ENCODE data around the gene LBR. TPM values are rescaled to one million over a fixed set of nuclear protein-coding genes. Genes with fewer than 3 reads are reported as not detected.

The LBR gene
- total RNA-seq (140 TPM), polyA plus RNA-seq (100 to 1,000 TPM; 123 to 175 (median 145) TPM)

DNA sequence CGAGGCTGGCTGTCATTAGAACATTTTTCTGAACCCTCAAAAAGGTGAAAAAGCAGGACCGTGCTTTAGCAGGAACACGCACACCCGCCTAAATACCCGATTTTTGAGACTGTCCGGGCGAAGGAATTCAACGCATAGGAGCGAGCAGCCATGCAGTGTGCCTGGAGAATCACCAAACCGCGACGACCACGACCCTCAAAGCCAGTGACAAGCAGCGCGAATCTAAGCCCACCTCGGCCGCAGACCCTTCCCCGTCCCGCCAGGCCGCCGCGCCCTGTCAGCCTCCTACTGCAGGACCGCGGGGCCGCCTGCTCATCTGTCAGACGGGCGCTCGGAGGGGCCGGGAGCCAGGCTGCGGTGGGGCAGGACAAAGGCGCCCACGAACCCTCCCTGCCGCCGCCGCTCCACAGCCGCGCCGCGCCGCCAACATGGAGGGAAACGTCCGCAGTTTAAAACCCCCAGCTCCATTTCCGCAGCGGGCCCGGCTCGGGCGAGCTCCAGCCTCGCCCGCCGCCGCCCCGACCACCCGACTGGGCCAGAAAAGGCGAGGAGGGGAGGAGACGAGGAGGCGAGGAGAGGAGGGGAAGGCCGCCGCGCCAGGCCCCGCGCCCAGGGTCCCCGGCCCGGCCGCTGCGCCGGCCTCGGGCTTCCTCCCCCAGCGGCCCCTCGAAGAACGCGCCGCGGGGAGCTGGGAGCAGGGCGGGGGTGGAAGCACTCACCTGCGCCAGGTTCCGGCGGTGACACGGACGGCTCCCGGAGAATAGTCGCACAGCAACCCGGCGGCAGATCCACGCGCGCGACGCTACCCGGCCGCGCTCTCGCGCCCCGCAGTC is at the start of gene LBR:
Gene LBR, minus strand, starts transcription at position 804 of the 833 bp plus-strand sequence. CDS start 3,963 bp downstream, outside the sequence.
- DNase-seq (peak in 2 of 3 donors; percentile 21 to 49), ATAC-seq (ENCODE audit: low read depth in 2 of 2) (peak in 1 of 2 donors; percentile 3)
- peaks cover 34 to 58% (median 51%) of the 10 kb centered on the region in 4 donors for H3K4me1 Mint-ChIP-seq
- H3K27ac ChIP-seq (ENCODE audit: insufficient read depth, low read length, poor library complexity, severe bottlenecking) = peak within 1 kb of the TSS; percentile 94
- peak within 1 kb of the TSS; percentile 92 to 98 (median 96) for H3K4me3 Mint-ChIP-seq
- peak within 1 kb of the TSS; percentile 91 to 97 (median 95) for H3K27ac Mint-ChIP-seq
- peaks cover 52% of the 10 kb centered on the region for H3K4me1 ChIP-seq (ENCODE audit: control insufficient read depth, insufficient read depth, low read length, poor library complexity, severe bottlenecking)
- H3K9me3 ChIP-seq (ENCODE audit: control insufficient read depth in 2 of 2, low read length in 2 of 2) = no peaks in the 10 kb centered on the region
- H3K36me3 Mint-ChIP-seq = peaks cover 10% of the 10 kb centered on the region
- H3K27me3 Mint-ChIP-seq = peaks cover 8% of the 10 kb centered on the region
- peaks cover 8% of the 10 kb centered on the region for H3K36me3 ChIP-seq (ENCODE audit: control insufficient read depth, insufficient read depth, low read length)
- no peaks in the 10 kb centered on the region for H3K9me3 Mint-ChIP-seq
- no peaks in the 10 kb centered on the region for H3K27me3 ChIP-seq (ENCODE audit: control insufficient read depth, insufficient read depth, low read length)
- peak within 1 kb of the TSS; percentile 93 for H3K4me3 ChIP-seq (ENCODE audit: low read depth, low read length)

DNA sequence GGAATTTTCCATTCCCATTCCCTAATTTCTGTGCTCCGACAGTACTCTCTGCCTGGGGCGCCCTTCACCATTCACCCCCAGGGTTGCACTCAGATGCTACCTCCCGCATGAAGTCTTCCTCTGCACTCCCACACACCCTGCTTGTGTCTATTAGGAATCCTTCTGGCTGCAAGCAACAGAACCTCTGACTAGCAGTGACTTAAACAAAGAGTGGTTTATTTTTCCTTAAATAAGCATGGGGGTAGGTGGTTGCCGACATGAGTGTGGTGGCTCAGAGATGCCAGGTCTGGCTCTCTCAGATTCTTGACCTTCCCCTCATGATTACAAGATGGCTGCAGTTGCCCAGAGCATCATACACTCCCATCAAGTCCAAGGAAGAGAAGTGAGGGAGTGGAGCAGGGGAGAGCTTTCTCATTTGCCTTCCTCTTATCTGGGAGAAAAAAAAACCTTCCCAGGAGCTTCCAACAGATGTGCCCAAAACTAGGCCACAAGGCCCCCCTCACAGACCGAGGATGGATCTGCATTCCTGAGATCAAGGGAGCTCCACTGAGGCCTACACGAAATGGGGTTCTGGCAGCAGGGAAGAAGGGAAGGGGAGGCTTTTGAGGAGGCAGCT is 49.6 kb upstream of the LBR start:
- no peak overlapping the region for H3K27ac ChIP-seq (ENCODE audit: insufficient read depth, low read length, poor library complexity, severe bottlenecking)
- Mint-ChIP-seq H3K4me1 (peaks cover 17 to 45% (median 26%) of the 10 kb centered on the region in 4 donors), H3K27ac (peak overlapping the region; percentile 42 to 76 (median 65)), H3K9me3 (no peaks in the 10 kb centered on the region), H3K36me3 (no peaks in the 10 kb centered on the region), H3K4me3 (peak overlapping the region in 3 of 4 donors; percentile 1 to 39 (median 17)), H3K27me3 (peaks cover 11% of the 10 kb centered on the region)
- H3K4me3 ChIP-seq (ENCODE audit: low read depth, low read length) = no peak overlapping the region
- H3K27me3 ChIP-seq (ENCODE audit: control insufficient read depth, insufficient read depth, low read length) = no peaks in the 10 kb centered on the region
- no peaks in the 10 kb centered on the region for H3K9me3 ChIP-seq (ENCODE audit: control insufficient read depth in 2 of 2, low read length in 2 of 2)
- ATAC-seq (ENCODE audit: low read depth in 2 of 2) (no peak), DNase-seq (no peak)
- peaks cover 19% of the 10 kb centered on the region for H3K4me1 ChIP-seq (ENCODE audit: control insufficient read depth, insufficient read depth, low read length, poor library complexity, severe bottlenecking)
- H3K36me3 ChIP-seq (ENCODE audit: control insufficient read depth, insufficient read depth, low read length) = no peaks in the 10 kb centered on the region

DNA sequence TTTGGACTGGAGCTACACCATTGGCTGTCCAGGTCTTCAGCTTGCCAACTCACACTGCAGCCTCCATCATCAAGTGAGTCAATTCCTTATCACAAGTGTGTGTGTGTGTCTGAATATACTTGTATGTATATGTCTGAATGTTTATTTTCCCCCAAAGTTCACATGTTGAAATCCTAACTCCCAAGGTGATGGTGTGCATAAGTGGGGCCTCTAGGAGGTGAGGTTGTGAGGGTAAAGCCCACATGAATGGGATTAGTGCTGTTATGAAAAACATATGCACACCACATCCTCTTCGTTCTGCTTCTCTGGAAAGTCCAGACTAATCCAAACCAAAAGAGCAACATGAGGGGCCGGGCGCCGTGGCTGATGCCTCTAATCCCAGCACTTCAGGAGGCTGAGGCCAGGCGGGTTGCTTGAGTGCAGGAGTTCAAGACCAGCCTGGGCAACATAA is 48.7 kb upstream of the LBR start:
- peak overlapping the region; percentile 3 to 78 (median 42) for H3K27ac Mint-ChIP-seq
- H3K9me3 Mint-ChIP-seq = no peaks in the 10 kb centered on the region
- no peak for DNase-seq
- H3K9me3 ChIP-seq (ENCODE audit: control insufficient read depth in 2 of 2, low read length in 2 of 2) = no peaks in the 10 kb centered on the region
- H3K27me3 ChIP-seq (ENCODE audit: control insufficient read depth, insufficient read depth, low read length) = no peaks in the 10 kb centered on the region
- no peak overlapping the region for H3K4me3 ChIP-seq (ENCODE audit: low read depth, low read length)
- peaks cover 19% of the 10 kb centered on the region for H3K4me1 ChIP-seq (ENCODE audit: control insufficient read depth, insufficient read depth, low read length, poor library complexity, severe bottlenecking)
- H3K27me3 Mint-ChIP-seq = peaks cover 11% of the 10 kb centered on the region
- no peak overlapping the region for H3K27ac ChIP-seq (ENCODE audit: insufficient read depth, low read length, poor library complexity, severe bottlenecking)
- ATAC-seq (ENCODE audit: low read depth in 2 of 2) = no peak
- H3K4me3 Mint-ChIP-seq = peak overlapping the region in 1 of 4 donors; percentile 54
- no peaks in the 10 kb centered on the region for H3K36me3 ChIP-seq (ENCODE audit: control insufficient read depth, insufficient read depth, low read length)
- no peaks in the 10 kb centered on the region for H3K36me3 Mint-ChIP-seq
- H3K4me1 Mint-ChIP-seq = peaks cover 17 to 45% (median 26%) of the 10 kb centered on the region in 4 donors

GRCh38 chr1:225476100-225476511 is 48.3 kb upstream of the LBR start:
- H3K27me3 Mint-ChIP-seq = peaks cover 8% of the 10 kb centered on the region
- DNase-seq (no peak), ATAC-seq (ENCODE audit: low read depth in 2 of 2) (no peak)
- peaks cover 17 to 46% (median 26%) of the 10 kb centered on the region in 4 donors for H3K4me1 Mint-ChIP-seq
- H3K4me1 ChIP-seq (ENCODE audit: control insufficient read depth, insufficient read depth, low read length, poor library complexity, severe bottlenecking) = peaks cover 19% of the 10 kb centered on the region
- peak overlapping the region in 1 of 3 donors; percentile 78 for H3K27ac Mint-ChIP-seq
- H3K9me3 Mint-ChIP-seq = no peaks in the 10 kb centered on the region
- H3K36me3 ChIP-seq (ENCODE audit: control insufficient read depth, insufficient read depth, low read length) = no peaks in the 10 kb centered on the region
- H3K36me3 Mint-ChIP-seq = no peaks in the 10 kb centered on the region
- no peak overlapping the region for H3K4me3 ChIP-seq (ENCODE audit: low read depth, low read length)
- no peak overlapping the region for H3K27ac ChIP-seq (ENCODE audit: insufficient read depth, low read length, poor library complexity, severe bottlenecking)
- H3K4me3 Mint-ChIP-seq = peak overlapping the region in 1 of 4 donors; percentile 54
- no peaks in the 10 kb centered on the region for H3K9me3 ChIP-seq (ENCODE audit: control insufficient read depth in 2 of 2, low read length in 2 of 2)
- no peaks in the 10 kb centered on the region for H3K27me3 ChIP-seq (ENCODE audit: control insufficient read depth, insufficient read depth, low read length)

GRCh38 chr1:225474986-225475820 is 47.4 kb upstream of the LBR start:
- no peaks in the 10 kb centered on the region for H3K36me3 ChIP-seq (ENCODE audit: control insufficient read depth, insufficient read depth, low read length)
- H3K27ac Mint-ChIP-seq = peak overlapping the region in 2 of 3 donors; percentile 52 to 87
- no peak overlapping the region for H3K27ac ChIP-seq (ENCODE audit: insufficient read depth, low read length, poor library complexity, severe bottlenecking)
- peaks cover 17 to 48% (median 29%) of the 10 kb centered on the region in 4 donors for H3K4me1 Mint-ChIP-seq
- DNase-seq = peak; percentile 50 to 67 (median 64)
- no peak overlapping the region for H3K4me3 ChIP-seq (ENCODE audit: low read depth, low read length)
- peaks cover 5% of the 10 kb centered on the region for H3K27me3 Mint-ChIP-seq
- no peaks in the 10 kb centered on the region for H3K36me3 Mint-ChIP-seq
- no peaks in the 10 kb centered on the region for H3K27me3 ChIP-seq (ENCODE audit: control insufficient read depth, insufficient read depth, low read length)
- ATAC-seq (ENCODE audit: low read depth in 2 of 2) = peak; percentile 81 to 85
- peaks cover 19% of the 10 kb centered on the region for H3K4me1 ChIP-seq (ENCODE audit: control insufficient read depth, insufficient read depth, low read length, poor library complexity, severe bottlenecking)
- no peaks in the 10 kb centered on the region for H3K9me3 Mint-ChIP-seq
- H3K4me3 Mint-ChIP-seq = peak overlapping the region in 1 of 4 donors; percentile 32
- H3K9me3 ChIP-seq (ENCODE audit: control insufficient read depth in 2 of 2, low read length in 2 of 2) = no peaks in the 10 kb centered on the region

- peak overlapping the region in 1 of 4 donors; percentile 19 for H3K4me3 Mint-ChIP-seq
- peaks cover 4% of the 10 kb centered on the region for H3K27me3 Mint-ChIP-seq
- H3K36me3 Mint-ChIP-seq = no peaks in the 10 kb centered on the region
- no peaks in the 10 kb centered on the region for H3K9me3 Mint-ChIP-seq
- H3K4me1 Mint-ChIP-seq = peaks cover 17 to 49% (median 31%) of the 10 kb centered on the region in 4 donors
- Histone ChIP-seq H3K4me1 (ENCODE audit: control insufficient read depth, insufficient read depth, low read length, poor library complexity, severe bottlenecking) (peaks cover 19% of the 10 kb centered on the region), H3K36me3 (ENCODE audit: control insufficient read depth, insufficient read depth, low read length) (no peaks in the 10 kb centered on the region), H3K27me3 (ENCODE audit: control insufficient read depth, insufficient read depth, low read length) (no peaks in the 10 kb centered on the region), H3K27ac (ENCODE audit: insufficient read depth, low read length, poor library complexity, severe bottlenecking) (no peak overlapping the region), H3K9me3 (ENCODE audit: control insufficient read depth in 2 of 2, low read length in 2 of 2) (no peaks in the 10 kb centered on the region), H3K4me3 (ENCODE audit: low read depth, low read length) (no peak overlapping the region)
- ATAC-seq (ENCODE audit: low read depth in 2 of 2) = no peak
- DNase-seq = no peak
- peak overlapping the region in 2 of 3 donors; percentile 87 to 88 for H3K27ac Mint-ChIP-seq
These were observed 46.7 kb upstream of the LBR start for GRCh38 chr1:225474439-225474985.

Data from CD4-positive, CD25-positive, alpha-beta regulatory T cell (primary cell).